HEK293 (cell line): Measurements from ENCODE around the gene RPL13A.

ENCODE experiments used
- GFI1B ChIP-seq: fragments of 450-650 bp; formaldehyde crosslinking; IDR thresholded peaks from 2 replicates; pipeline ENCODE4 v1.5.1; 2016; ENCODE audit warnings: missing biosample characterization, missing genetic modification characterization
- KLF1 ChIP-seq: fragments of 450-650 bp; formaldehyde crosslinking; IDR thresholded peaks from 2 replicates; pipeline ENCODE4 v1.5.1; 2016; ENCODE audit warnings: missing biosample characterization, missing genetic modification characterization
- KLF17 ChIP-seq: fragments of 450-650 bp; formaldehyde crosslinking; IDR thresholded peaks from 2 replicates; pipeline ENCODE4 v1.5.1; 2016; ENCODE audit warnings: missing biosample characterization, missing genetic modification characterization
- ZBTB20 ChIP-seq: fragments of 450-650 bp; formaldehyde crosslinking; IDR thresholded peaks from 2 replicates; pipeline ENCODE4 v1.5.1; 2016; ENCODE audit warnings: missing biosample characterization, missing genetic modification characterization
- ZBTB21 ChIP-seq: fragments of 450-650 bp; formaldehyde crosslinking; IDR thresholded peaks from 2 replicates; pipeline ENCODE4 v1.5.1; 2017; ENCODE audit warnings: missing biosample characterization, missing genetic modification characterization
- ZBTB8A ChIP-seq: fragments of 450-650 bp; formaldehyde crosslinking; IDR thresholded peaks from 2 replicates; pipeline ENCODE4 v1.5.1; 2016; ENCODE audit warnings: missing biosample characterization, missing genetic modification characterization
- ZFHX2 ChIP-seq: fragments of 450-650 bp; formaldehyde crosslinking; conservative IDR thresholded peaks from 2 replicates; pipeline ENCODE4 v1.5.1; 2016; ENCODE audit warnings: missing biosample characterization, missing genetic modification characterization
- ZNF155 ChIP-seq: fragments of 450-650 bp; formaldehyde crosslinking; IDR thresholded peaks from 2 replicates; pipeline ENCODE4 v1.5.1; 2016; ENCODE audit warnings: missing biosample characterization, missing genetic modification characterization
- ZNF221 ChIP-seq: fragments of 450-650 bp; formaldehyde crosslinking; IDR thresholded peaks from 2 replicates; pipeline ENCODE4 v1.5.1; 2017; ENCODE audit warnings: missing biosample characterization, missing genetic modification characterization, borderline replicate concordance
- ZNF48 ChIP-seq: fragments of 450-650 bp; formaldehyde crosslinking; IDR thresholded peaks from 2 replicates; pipeline ENCODE4 v1.5.1; 2016; ENCODE audit warnings: missing biosample characterization, missing genetic modification characterization
- ZNF521 ChIP-seq: fragments of 450-650 bp; formaldehyde crosslinking; IDR thresholded peaks from 2 replicates; pipeline ENCODE4 v1.5.1; 2017; ENCODE audit warnings: missing biosample characterization, mild to moderate bottlenecking, missing genetic modification characterization
- ZNF621 ChIP-seq: fragments of 450-650 bp; formaldehyde crosslinking; IDR thresholded peaks from 2 replicates; pipeline ENCODE4 v1.5.1; 2017; ENCODE audit warnings: missing biosample characterization, missing genetic modification characterization
- ZNF624 ChIP-seq: fragments of 450-650 bp; formaldehyde crosslinking; IDR thresholded peaks from 2 replicates; pipeline ENCODE4 v1.5.1; 2017; ENCODE audit warnings: missing biosample characterization, missing genetic modification characterization
- ZNF830 ChIP-seq: fragments of 450-650 bp; IDR thresholded peaks from 2 replicates; pipeline ENCODE4 v1.5.0; 2018; ENCODE audit warnings: missing biosample characterization, missing genetic modification characterization, low read depth, mild to moderate bottlenecking, moderate library complexity
- TF ChIP-seq, protein P1 (sequence below): fragments of 450-650 bp; formaldehyde crosslinking; IDR thresholded peaks from 2 replicates; pipeline ENCODE4 v1.5.1; 2016; ENCODE audit warnings: missing biosample characterization, missing genetic modification characterization
- TF ChIP-seq, protein P2 (sequence below): fragments of 450-650 bp; formaldehyde crosslinking; IDR thresholded peaks from 2 replicates; pipeline ENCODE4 v1.5.1; 2016; ENCODE audit warnings: missing biosample characterization, missing genetic modification characterization
- TF ChIP-seq, protein P3 (sequence below): fragments of 450-650 bp; formaldehyde crosslinking; IDR thresholded peaks from 2 replicates; pipeline ENCODE4 v1.5.1; 2016; ENCODE audit warnings: missing biosample characterization, missing genetic modification characterization, low read depth
- TF ChIP-seq, protein P4 (sequence below): fragments of 450-650 bp; formaldehyde crosslinking; IDR thresholded peaks from 2 replicates; pipeline ENCODE4 v1.5.1; 2016; ENCODE audit warnings: missing biosample characterization, missing genetic modification characterization
- TF ChIP-seq, protein P5 (sequence below): fragments of 450-650 bp; formaldehyde crosslinking; IDR thresholded peaks from 2 replicates; pipeline ENCODE4 v1.5.1; 2016; ENCODE audit warnings: missing biosample characterization, missing genetic modification characterization
- TF ChIP-seq, protein P6 (sequence below): IDR thresholded peaks from 2 replicates; pipeline ENCODE4 v1.6.1; 2011; ENCODE audit warnings: mild to moderate bottlenecking, low read depth, low read length, borderline replicate concordance
- TF ChIP-seq, protein P7 (sequence below): fragments of 450-650 bp; formaldehyde crosslinking; IDR thresholded peaks from 2 replicates; pipeline ENCODE4 v1.5.1; 2016; ENCODE audit warnings: missing biosample characterization, missing genetic modification characterization
- TF ChIP-seq, protein P8 (sequence below): fragments of 450-650 bp; formaldehyde crosslinking; IDR thresholded peaks from 2 replicates; pipeline ENCODE4 v1.5.1; 2017; ENCODE audit warnings: missing biosample characterization, missing genetic modification characterization

The RPL13A gene

GRCh38 chr19:49533551-49534488 lies 46.4 kb downstream of the RPL13A start (continued):
- TF ChIP-seq, protein P1, sequence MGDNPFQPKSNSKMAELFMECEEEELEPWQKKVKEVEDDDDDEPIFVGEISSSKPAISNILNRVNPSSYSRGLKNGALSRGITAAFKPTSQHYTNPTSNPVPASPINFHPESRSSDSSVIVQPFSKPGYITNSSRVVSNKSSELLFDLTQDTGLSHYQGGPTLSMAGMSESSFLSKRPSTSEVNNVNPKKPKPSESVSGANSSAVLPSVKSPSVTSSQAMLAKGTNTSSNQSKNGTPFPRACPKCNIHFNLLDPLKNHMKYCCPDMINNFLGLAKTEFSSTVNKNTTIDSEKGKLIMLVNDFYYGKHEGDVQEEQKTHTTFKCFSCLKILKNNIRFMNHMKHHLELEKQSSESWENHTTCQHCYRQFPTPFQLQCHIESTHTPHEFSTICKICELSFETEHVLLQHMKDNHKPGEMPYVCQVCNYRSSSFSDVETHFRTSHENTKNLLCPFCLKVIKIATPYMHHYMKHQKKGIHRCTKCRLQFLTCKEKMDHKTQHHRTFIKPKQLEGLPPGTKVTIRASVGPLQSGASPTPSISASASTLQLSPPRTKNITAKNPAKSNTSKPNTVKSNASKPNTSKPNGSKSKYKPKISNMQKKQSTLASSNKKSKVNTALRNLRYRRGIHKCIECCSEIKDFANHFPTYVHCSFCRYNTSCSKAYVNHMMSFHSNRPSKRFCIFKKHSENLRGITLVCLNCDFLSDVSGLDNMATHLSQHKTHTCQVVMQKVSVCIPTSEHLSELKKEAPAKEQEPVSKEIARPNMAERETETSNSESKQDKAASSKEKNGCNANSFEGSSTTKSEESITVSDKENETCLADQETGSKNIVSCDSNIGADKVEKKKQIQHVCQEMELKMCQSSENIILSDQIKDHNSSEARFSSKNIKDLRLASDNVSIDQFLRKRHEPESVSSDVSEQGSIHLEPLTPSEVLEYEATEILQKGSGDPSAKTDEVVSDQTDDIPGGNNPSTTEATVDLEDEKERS (tag by site-specific recombination) = no peak
- TF ChIP-seq, protein P2, sequence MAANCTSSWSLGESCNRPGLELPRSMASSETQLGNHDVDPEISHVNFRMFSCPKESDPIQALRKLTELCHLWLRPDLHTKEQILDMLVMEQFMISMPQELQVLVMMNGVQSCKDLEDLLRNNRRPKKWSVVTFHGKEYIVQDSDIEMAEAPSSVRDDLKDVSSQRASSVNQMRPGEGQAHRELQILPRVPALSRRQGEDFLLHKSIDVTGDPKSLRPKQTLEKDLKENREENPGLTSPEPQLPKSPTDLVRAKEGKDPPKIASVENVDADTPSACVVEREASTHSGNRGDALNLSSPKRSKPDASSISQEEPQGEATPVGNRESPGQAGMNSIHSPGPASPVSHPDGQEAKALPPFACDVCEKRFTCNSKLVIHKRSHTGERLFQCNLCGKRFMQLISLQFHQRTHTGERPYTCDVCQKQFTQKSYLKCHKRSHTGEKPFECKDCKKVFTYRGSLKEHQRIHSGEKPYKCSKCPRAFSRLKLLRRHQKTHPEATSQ = no peak
- TF ChIP-seq, protein P3, sequence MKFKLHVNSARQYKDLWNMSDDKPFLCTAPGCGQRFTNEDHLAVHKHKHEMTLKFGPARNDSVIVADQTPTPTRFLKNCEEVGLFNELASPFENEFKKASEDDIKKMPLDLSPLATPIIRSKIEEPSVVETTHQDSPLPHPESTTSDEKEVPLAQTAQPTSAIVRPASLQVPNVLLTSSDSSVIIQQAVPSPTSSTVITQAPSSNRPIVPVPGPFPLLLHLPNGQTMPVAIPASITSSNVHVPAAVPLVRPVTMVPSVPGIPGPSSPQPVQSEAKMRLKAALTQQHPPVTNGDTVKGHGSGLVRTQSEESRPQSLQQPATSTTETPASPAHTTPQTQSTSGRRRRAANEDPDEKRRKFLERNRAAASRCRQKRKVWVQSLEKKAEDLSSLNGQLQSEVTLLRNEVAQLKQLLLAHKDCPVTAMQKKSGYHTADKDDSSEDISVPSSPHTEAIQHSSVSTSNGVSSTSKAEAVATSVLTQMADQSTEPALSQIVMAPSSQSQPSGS = no peak
- TF ChIP-seq ZNF155 (tag by site-specific recombination) = no peak
- TF ChIP-seq ZNF221 (tag by site-specific recombination) = no peak
- TF ChIP-seq ZFHX2 = peak; percentile 58
- TF ChIP-seq ZNF48 = no peak
- TF ChIP-seq ZBTB20 = peak; percentile 80
- TF ChIP-seq KLF1 = peak; percentile 92
- no peak for TF ChIP-seq ZNF830 (tag by site-specific recombination)
- TF ChIP-seq ZNF624 = no peak
- TF ChIP-seq GFI1B (tag by site-specific recombination) = no peak
- no peak for TF ChIP-seq ZBTB8A (tag by site-specific recombination)
- TF ChIP-seq ZBTB21 (tag by site-specific recombination) = no peak
- TF ChIP-seq, protein P4, sequence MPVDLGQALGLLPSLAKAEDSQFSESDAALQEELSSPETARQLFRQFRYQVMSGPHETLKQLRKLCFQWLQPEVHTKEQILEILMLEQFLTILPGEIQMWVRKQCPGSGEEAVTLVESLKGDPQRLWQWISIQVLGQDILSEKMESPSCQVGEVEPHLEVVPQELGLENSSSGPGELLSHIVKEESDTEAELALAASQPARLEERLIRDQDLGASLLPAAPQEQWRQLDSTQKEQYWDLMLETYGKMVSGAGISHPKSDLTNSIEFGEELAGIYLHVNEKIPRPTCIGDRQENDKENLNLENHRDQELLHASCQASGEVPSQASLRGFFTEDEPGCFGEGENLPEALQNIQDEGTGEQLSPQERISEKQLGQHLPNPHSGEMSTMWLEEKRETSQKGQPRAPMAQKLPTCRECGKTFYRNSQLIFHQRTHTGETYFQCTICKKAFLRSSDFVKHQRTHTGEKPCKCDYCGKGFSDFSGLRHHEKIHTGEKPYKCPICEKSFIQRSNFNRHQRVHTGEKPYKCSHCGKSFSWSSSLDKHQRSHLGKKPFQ (tag by site-specific recombination) = no peak
- TF ChIP-seq, protein P5, sequence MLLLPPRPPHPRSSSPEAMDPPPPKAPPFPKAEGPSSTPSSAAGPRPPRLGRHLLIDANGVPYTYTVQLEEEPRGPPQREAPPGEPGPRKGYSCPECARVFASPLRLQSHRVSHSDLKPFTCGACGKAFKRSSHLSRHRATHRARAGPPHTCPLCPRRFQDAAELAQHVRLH = no peak
- TF ChIP-seq, protein P6, sequence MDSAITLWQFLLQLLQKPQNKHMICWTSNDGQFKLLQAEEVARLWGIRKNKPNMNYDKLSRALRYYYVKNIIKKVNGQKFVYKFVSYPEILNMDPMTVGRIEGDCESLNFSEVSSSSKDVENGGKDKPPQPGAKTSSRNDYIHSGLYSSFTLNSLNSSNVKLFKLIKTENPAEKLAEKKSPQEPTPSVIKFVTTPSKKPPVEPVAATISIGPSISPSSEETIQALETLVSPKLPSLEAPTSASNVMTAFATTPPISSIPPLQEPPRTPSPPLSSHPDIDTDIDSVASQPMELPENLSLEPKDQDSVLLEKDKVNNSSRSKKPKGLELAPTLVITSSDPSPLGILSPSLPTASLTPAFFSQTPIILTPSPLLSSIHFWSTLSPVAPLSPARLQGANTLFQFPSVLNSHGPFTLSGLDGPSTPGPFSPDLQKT = no peak
- no peak for TF ChIP-seq ZNF521
- TF ChIP-seq, protein P7, sequence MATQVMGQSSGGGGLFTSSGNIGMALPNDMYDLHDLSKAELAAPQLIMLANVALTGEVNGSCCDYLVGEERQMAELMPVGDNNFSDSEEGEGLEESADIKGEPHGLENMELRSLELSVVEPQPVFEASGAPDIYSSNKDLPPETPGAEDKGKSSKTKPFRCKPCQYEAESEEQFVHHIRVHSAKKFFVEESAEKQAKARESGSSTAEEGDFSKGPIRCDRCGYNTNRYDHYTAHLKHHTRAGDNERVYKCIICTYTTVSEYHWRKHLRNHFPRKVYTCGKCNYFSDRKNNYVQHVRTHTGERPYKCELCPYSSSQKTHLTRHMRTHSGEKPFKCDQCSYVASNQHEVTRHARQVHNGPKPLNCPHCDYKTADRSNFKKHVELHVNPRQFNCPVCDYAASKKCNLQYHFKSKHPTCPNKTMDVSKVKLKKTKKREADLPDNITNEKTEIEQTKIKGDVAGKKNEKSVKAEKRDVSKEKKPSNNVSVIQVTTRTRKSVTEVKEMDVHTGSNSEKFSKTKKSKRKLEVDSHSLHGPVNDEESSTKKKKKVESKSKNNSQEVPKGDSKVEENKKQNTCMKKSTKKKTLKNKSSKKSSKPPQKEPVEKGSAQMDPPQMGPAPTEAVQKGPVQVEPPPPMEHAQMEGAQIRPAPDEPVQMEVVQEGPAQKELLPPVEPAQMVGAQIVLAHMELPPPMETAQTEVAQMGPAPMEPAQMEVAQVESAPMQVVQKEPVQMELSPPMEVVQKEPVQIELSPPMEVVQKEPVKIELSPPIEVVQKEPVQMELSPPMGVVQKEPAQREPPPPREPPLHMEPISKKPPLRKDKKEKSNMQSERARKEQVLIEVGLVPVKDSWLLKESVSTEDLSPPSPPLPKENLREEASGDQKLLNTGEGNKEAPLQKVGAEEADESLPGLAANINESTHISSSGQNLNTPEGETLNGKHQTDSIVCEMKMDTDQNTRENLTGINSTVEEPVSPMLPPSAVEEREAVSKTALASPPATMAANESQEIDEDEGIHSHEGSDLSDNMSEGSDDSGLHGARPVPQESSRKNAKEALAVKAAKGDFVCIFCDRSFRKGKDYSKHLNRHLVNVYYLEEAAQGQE (tag by site-specific recombination) = no peak
- TF ChIP-seq ZNF621 (tag by site-specific recombination) = no peak
- no peak for TF ChIP-seq KLF17 (tag by site-specific recombination)
- TF ChIP-seq, protein P8, sequence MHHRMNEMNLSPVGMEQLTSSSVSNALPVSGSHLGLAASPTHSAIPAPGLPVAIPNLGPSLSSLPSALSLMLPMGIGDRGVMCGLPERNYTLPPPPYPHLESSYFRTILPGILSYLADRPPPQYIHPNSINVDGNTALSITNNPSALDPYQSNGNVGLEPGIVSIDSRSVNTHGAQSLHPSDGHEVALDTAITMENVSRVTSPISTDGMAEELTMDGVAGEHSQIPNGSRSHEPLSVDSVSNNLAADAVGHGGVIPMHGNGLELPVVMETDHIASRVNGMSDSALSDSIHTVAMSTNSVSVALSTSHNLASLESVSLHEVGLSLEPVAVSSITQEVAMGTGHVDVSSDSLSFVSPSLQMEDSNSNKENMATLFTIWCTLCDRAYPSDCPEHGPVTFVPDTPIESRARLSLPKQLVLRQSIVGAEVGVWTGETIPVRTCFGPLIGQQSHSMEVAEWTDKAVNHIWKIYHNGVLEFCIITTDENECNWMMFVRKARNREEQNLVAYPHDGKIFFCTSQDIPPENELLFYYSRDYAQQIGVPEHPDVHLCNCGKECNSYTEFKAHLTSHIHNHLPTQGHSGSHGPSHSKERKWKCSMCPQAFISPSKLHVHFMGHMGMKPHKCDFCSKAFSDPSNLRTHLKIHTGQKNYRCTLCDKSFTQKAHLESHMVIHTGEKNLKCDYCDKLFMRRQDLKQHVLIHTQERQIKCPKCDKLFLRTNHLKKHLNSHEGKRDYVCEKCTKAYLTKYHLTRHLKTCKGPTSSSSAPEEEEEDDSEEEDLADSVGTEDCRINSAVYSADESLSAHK (tag by site-specific recombination) = no peak
